GM19468 (cell line): ENCODE data around the gene MEIOB.

ENCODE experiments used
- ATAC-seq: cut with Tn5 transposase; IDR thresholded peaks from one replicate; pipeline ENCODE4 v1.9.1; 2021; ENCODE audit warnings: mild to moderate bottlenecking, moderate library complexity, moderate number of reproducible peaks; ENCODE audit not compliant: unreplicated experiment; ENCODE audit errors: extremely low read depth

Gene MEIOB

GRCh38 chr16:1834096-1834495, 37.9 kb downstream of the MEIOB start:
- no peak for ATAC-seq

- ATAC-seq: no peak
Measured at GRCh38 chr16:1832838-1833454, 39.0 kb downstream of the MEIOB start.

GRCh38 chr16:1831186-1832075, 40.5 kb downstream of the MEIOB start:
- ATAC-seq: no peak

GRCh38 chr16:1830213-1830612, 41.8 kb downstream of the MEIOB start:
- no peak for ATAC-seq

- no peak for ATAC-seq
Measured at GRCh38 chr16:1828645-1829410, 43.1 kb downstream of the MEIOB start.

GRCh38 chr16:1826691-1827573, 45.0 kb downstream of the MEIOB start, which contains the start of the genes FAHD1 and HAGH:
FAHD1 (plus strand) TSS chr16:1827206; CDS start chr16:1827239, 33 bp downstream.
HAGH (minus strand) TSS chr16:1826825; CDS start chr16:1826787, 38 bp downstream.
- peak; percentile 28 for ATAC-seq

GRCh38 chr16:1825864-1826690, 45.9 kb downstream of the MEIOB start:
- no peak for ATAC-seq

GRCh38 chr16:1825381-1825863, 46.5 kb downstream of the MEIOB start:
- ATAC-seq: no peak

- no peak for ATAC-seq
Measured at GRCh38 chr16:1823821-1824220, 48.1 kb downstream of the MEIOB start.

- ATAC-seq: no peak
Measured at GRCh38 chr16:1822801-1823200, 49.2 kb downstream of the MEIOB start.

- ATAC-seq: no peak
Measured at GRCh38 chr16:1821861-1822611, 49.9 kb downstream of the MEIOB start.

- no peak for ATAC-seq
Measured at GRCh38 chr16:1820946-1821290, 51.0 kb downstream of the MEIOB start.

- ATAC-seq: no peak
Measured at GRCh38 chr16:1820096-1820945, 51.6 kb downstream of the MEIOB start.

GRCh38 chr16:1819611-1820010, 52.4 kb downstream of the MEIOB start:
- no peak for ATAC-seq

- ATAC-seq: no peak
Measured at GRCh38 chr16:1818873-1819525, 53.0 kb downstream of the MEIOB start.

- no peak for ATAC-seq
Measured at GRCh38 chr16:1818204-1818872, 53.6 kb downstream of the MEIOB start.
